Esophagus muscularis mucosa (tissue), 4 donors: ENCODE data around the gene WRNIP1. TPM values are rescaled to one million over a fixed set of nuclear protein-coding genes. Genes with fewer than 3 reads are reported as not detected.

Experiments used
- DNase-seq: peaks from one replicate; pipeline ENCODE4 v3.0.0-alpha.2; 2017; ENCODE audit errors: extremely low spot score
- H3K27ac ChIP-seq, 4 donors: fragments of 200-600 bp; sonication (generic); replicated peaks in 1 of 4; 1 replicate in 3 of 4; 2 replicates in 1 of 4; pipeline ENCODE4 v1.5.1; 2016 to 2019; ENCODE audit warnings: mild to moderate bottlenecking in 1 of 4
- H3K27me3 ChIP-seq, 4 donors: fragments of 200-600 bp; sonication (generic); one replicate each; pipeline versions ENCODE4 v1.5.1 to v1.6.0; 2016 to 2019
- H3K36me3 ChIP-seq, 4 donors: fragments of 200-600 bp; sonication (generic); one replicate each; pipeline ENCODE4 v1.5.1; 2016 to 2019
- H3K4me1 ChIP-seq, 4 donors: fragments of 200-600 bp; sonication (generic); one replicate each; pipeline ENCODE4 v1.5.1; 2016 to 2019
- H3K4me3 ChIP-seq, 4 donors: fragments of 200-600 bp; sonication (generic); 1 replicate in 2 of 4; 2 replicates in 2 of 4; pipeline ENCODE4 v1.5.1; 2016 to 2019; ENCODE audit warnings: mild to moderate bottlenecking in 4 of 4, moderate library complexity in 1 of 4
- H3K9me3 ChIP-seq, 4 donors: fragments of 200-600 bp; sonication (generic); 1 replicate in 3 of 4; 2 replicates in 1 of 4; pipeline ENCODE4 v1.5.1; 2016 to 2019
- CTCF ChIP-seq, 3 experiments: fragments of 200-600 bp in 2 of 3; fragments of 450-650 bp in 1 of 3; sonication (generic) in 2 of 3; IDR thresholded peaks; one replicate each; pipeline ENCODE4 v1.5.1; 2017 to 2019; ENCODE audit warnings: antibody characterized with exemption in 3 of 3, mild to moderate bottlenecking in 2 of 3, moderate library complexity in 1 of 3
- EP300 ChIP-seq: sonication (generic); formaldehyde crosslinking; IDR thresholded peaks from one replicate; pipeline ENCODE4 v1.6.1; 2017; ENCODE audit warnings: antibody characterized with exemption
- POLR2A ChIP-seq: fragments of 450-650 bp; IDR thresholded peaks from one replicate; pipeline ENCODE4 v1.6.1; 2017; ENCODE audit warnings: antibody characterized with exemption, moderate library complexity, mild to moderate bottlenecking, low read depth
- POLR2AphosphoS5 ChIP-seq, 2 donors: sonication (generic); formaldehyde crosslinking; IDR thresholded peaks; one replicate each; pipeline ENCODE4 v1.6.1; 2017; ENCODE audit warnings: antibody characterized with exemption in 2 of 2
- WGBS: methylation state at CpG from one replicate; pipeline ENCODE4 v1.1.5; 2018; 5-methylcytosine and 5-hydroxymethylcytosine counted together
- intact Hi-C: fragments of 100-400 bp; cut with DNase I; formaldehyde crosslinking; loops from one replicate; pipeline ENCODE4 v1.15.1; 2023
- total RNA-seq, 4 donors: library from RNA; depleted of rRNA; stranded (reverse); fragments of >200 nt; gene quantifications; one replicate each; pipeline versions ENCODE4 v1.1.0 to v1.2.1, GENCODE V29; 2016

The WRNIP1 gene
- total RNA-seq, 4 donors from 2014 or later = 55.2 to 77.2 (median 63.7) TPM

GRCh38 chr6:2790588-2791449, 25.6 kb downstream of the WRNIP1 start:
- Histone ChIP-seq H3K4me3 (peak overlapping the region in 3 of 4 donors; percentile 3 to 27 (median 18)), H3K27ac (peak overlapping the region; percentile 73 to 85 (median 76)), H3K9me3 (no peaks in the 10 kb centered on the region), H3K27me3 (no peaks in the 10 kb centered on the region), H3K36me3 (peaks cover 0 to 24% (median 8%) of the 10 kb centered on the region in 4 donors), H3K4me1 (peaks cover 25 to 44% (median 39%) of the 10 kb centered on the region in 4 donors)
- intact Hi-C loops = loop anchor here (5.0 kb wide), 1 partner anchor 141 kb away; no protein-coding TSS in a partner anchor
- TF ChIP-seq POLR2A = no peak
- TF ChIP-seq POLR2AphosphoS5 (IDR thresholded peaks at IDR 0.05) = peak; percentile 35 to 52
- no peak for TF ChIP-seq EP300
- TF ChIP-seq CTCF (IDR thresholded peaks at IDR 0.05) = peak; percentile 72 to 83 (median 80)
- WGBS = 30% methylated on average over 11 of the region's 11 CpGs
- no peak for DNase-seq

- peaks cover 25 to 44% (median 39%) of the 10 kb centered on the region in 4 donors for H3K4me1 ChIP-seq
- TF ChIP-seq EP300 (no peak), POLR2AphosphoS5 (IDR thresholded peaks at IDR 0.05) (no peak), POLR2A (no peak), CTCF (IDR thresholded peaks at IDR 0.05) (no peak)
- WGBS = 60% methylated on average over 4 of the region's 4 CpGs
- no peak for DNase-seq
- H3K27ac ChIP-seq = peak overlapping the region; percentile 73 to 85 (median 76)
- peaks cover 0 to 20% (median 8%) of the 10 kb centered on the region in 4 donors for H3K36me3 ChIP-seq
- no peak overlapping the region for H3K4me3 ChIP-seq
- intact Hi-C loops = loop anchor here (5.0 kb wide), 1 partner anchor 141 kb away; no protein-coding TSS in a partner anchor
- H3K9me3 ChIP-seq = no peaks in the 10 kb centered on the region
- no peaks in the 10 kb centered on the region for H3K27me3 ChIP-seq
Measured at GRCh38 chr6:2791450-2791974, 26.3 kb downstream of the WRNIP1 start.

- peak; percentile 39 for DNase-seq
- Histone ChIP-seq H3K4me1 (peaks cover 25 to 51% (median 45%) of the 10 kb centered on the region in 4 donors), H3K9me3 (no peaks in the 10 kb centered on the region), H3K27ac (peak overlapping the region; percentile 73 to 85 (median 76)), H3K27me3 (no peaks in the 10 kb centered on the region), H3K4me3 (no peak overlapping the region), H3K36me3 (peaks cover 0 to 11% (median 2%) of the 10 kb centered on the region in 4 donors)
- 88% methylated on average over 14 of the region's 17 CpGs for WGBS
- intact Hi-C loops = loop anchor here (2.0 to 5.0 kb wide), 2 partner anchors 48 to 140 kb away; partner anchors contain the start of gene SERPINB1
- no peak for TF ChIP-seq EP300
- TF ChIP-seq POLR2A = no peak
- no peak for TF ChIP-seq CTCF (IDR thresholded peaks at IDR 0.05)
- TF ChIP-seq POLR2AphosphoS5 (IDR thresholded peaks at IDR 0.05) = no peak
Measured at GRCh38 chr6:2792330-2793110, 27.3 kb downstream of the WRNIP1 start.

- H3K9me3 ChIP-seq = no peaks in the 10 kb centered on the region
- TF ChIP-seq EP300 (no peak), POLR2A (no peak), CTCF (IDR thresholded peaks at IDR 0.05) (no peak), POLR2AphosphoS5 (IDR thresholded peaks at IDR 0.05) (no peak)
- H3K27ac ChIP-seq = peak overlapping the region in 3 of 4 donors; percentile 0 to 85 (median 73)
- intact Hi-C loops = loop anchor here (2.0 to 5.0 kb wide), 2 partner anchors 47 to 139 kb away; partner anchors contain the start of gene SERPINB1
- peaks cover 0 to 4% (median 0%) of the 10 kb centered on the region in 4 donors for H3K36me3 ChIP-seq
- DNase-seq = peak; percentile 88
- no peaks in the 10 kb centered on the region for H3K27me3 ChIP-seq
- H3K4me3 ChIP-seq = no peak overlapping the region
- peaks cover 25 to 62% (median 54%) of the 10 kb centered on the region in 4 donors for H3K4me1 ChIP-seq
- 67% methylated on average over 9 of the region's 9 CpGs for WGBS
Measured at GRCh38 chr6:2793534-2794151, 28.4 kb downstream of the WRNIP1 start.
